HG03378 (cell line): Measurements from ENCODE around the gene TAMALIN.

Experiments
- ATAC-seq: cut with Tn5 transposase; IDR thresholded peaks from one replicate; pipeline ENCODE4 v1.9.1; 2021; ENCODE audit warnings: mild to moderate bottlenecking, moderate library complexity; ENCODE audit not compliant: unreplicated experiment

TAMALIN gene

GRCh38 chr12:52053536-52054209, 46.9 kb downstream of the TAMALIN start:
- ATAC-seq = no peak

GRCh38 chr12:52054231-52054832, 47.6 kb downstream of the TAMALIN start:
- no peak for ATAC-seq

GRCh38 chr12:52054833-52055730, 48.3 kb downstream of the TAMALIN start:
- no peak for ATAC-seq

- no peak for ATAC-seq
Observed at GRCh38 chr12:52055731-52056711, 49.3 kb downstream of the TAMALIN start.

- ATAC-seq = no peak
Observed at GRCh38 chr12:52056801-52057637, 50.3 kb downstream of the TAMALIN start.

- no peak for ATAC-seq
Observed at GRCh38 chr12:52057638-52058576, 51.2 kb downstream of the TAMALIN start.

GRCh38 chr12:52058631-52059361, 52.0 kb downstream of the TAMALIN start:
- ATAC-seq = no peak

- no peak for ATAC-seq
Observed at GRCh38 chr12:52059582-52060497, 53.1 kb downstream of the TAMALIN start.

- no peak for ATAC-seq
Observed at GRCh38 chr12:52060498-52061177, 53.9 kb downstream of the TAMALIN start.

- no peak for ATAC-seq
Observed at GRCh38 chr12:52061470-52062166, 54.9 kb downstream of the TAMALIN start.

GRCh38 chr12:52062167-52063081, 55.7 kb downstream of the TAMALIN start:
- no peak for ATAC-seq

- ATAC-seq = no peak
Observed at GRCh38 chr12:52063082-52063924, 56.6 kb downstream of the TAMALIN start.

- no peak for ATAC-seq
Observed at GRCh38 chr12:52063981-52064649, 57.4 kb downstream of the TAMALIN start.
